Measurements from ENCODE around the gene ATXN1.

ATXN1 gene

GRCh38 chr6:16437095-16437494, 324.2 kb downstream of the ATXN1 start:
- DNase-seq (ENCODE audit: low read depth): peak; percentile 26

- DNase-seq (ENCODE audit: low read depth): peak; percentile 22
These were observed 324.7 kb downstream of the ATXN1 start for GRCh38 chr6:16436550-16436949.

- DNase-seq (ENCODE audit: low read depth): no peak
These were observed 326.4 kb downstream of the ATXN1 start for GRCh38 chr6:16434885-16435284.

- DNase-seq (ENCODE audit: low read depth): no peak
These were observed 327.8 kb downstream of the ATXN1 start for GRCh38 chr6:16433338-16433890.

GRCh38 chr6:16432075-16433032, 328.9 kb downstream of the ATXN1 start:
- DNase-seq (ENCODE audit: low read depth): no peak

GRCh38 chr6:16431106-16431505, 330.2 kb downstream of the ATXN1 start:
- DNase-seq (ENCODE audit: low read depth): no peak

GRCh38 chr6:16430391-16431089, 330.7 kb downstream of the ATXN1 start:
- DNase-seq (ENCODE audit: low read depth): no peak

- DNase-seq (ENCODE audit: low read depth): no peak
These were observed 331.6 kb downstream of the ATXN1 start for GRCh38 chr6:16429669-16430068.

- DNase-seq (ENCODE audit: low read depth): no peak
These were observed 334.1 kb downstream of the ATXN1 start for GRCh38 chr6:16427124-16427523.

GRCh38 chr6:16425881-16426615, 335.2 kb downstream of the ATXN1 start:
- no peak for DNase-seq (ENCODE audit: low read depth)

- no peak for DNase-seq (ENCODE audit: low read depth)
These were observed 339.7 kb downstream of the ATXN1 start for GRCh38 chr6:16421462-16421960.

- DNase-seq (ENCODE audit: low read depth): peak; percentile 52
These were observed 340.4 kb downstream of the ATXN1 start for GRCh38 chr6:16420715-16421461.

- DNase-seq (ENCODE audit: low read depth): no peak
These were observed 340.9 kb downstream of the ATXN1 start for GRCh38 chr6:16420337-16420714.

- DNase-seq (ENCODE audit: low read depth): no peak
These were observed 341.5 kb downstream of the ATXN1 start for GRCh38 chr6:16419636-16420336.

GRCh38 chr6:16418151-16418550, 343.1 kb downstream of the ATXN1 start:
- DNase-seq (ENCODE audit: low read depth): no peak

GRCh38 chr6:16415677-16416076, 345.6 kb downstream of the ATXN1 start:
- no peak for DNase-seq (ENCODE audit: low read depth)

- peak; percentile 8 for DNase-seq (ENCODE audit: low read depth)
These were observed 347.1 kb downstream of the ATXN1 start for GRCh38 chr6:16414205-16414604.

GRCh38 chr6:16413399-16413798, 347.9 kb downstream of the ATXN1 start:
- peak; percentile 32 for DNase-seq (ENCODE audit: low read depth)

GRCh38 chr6:16412982-16413381, 348.3 kb downstream of the ATXN1 start:
- no peak for DNase-seq (ENCODE audit: low read depth)

GRCh38 chr6:16412171-16412570, 349.1 kb downstream of the ATXN1 start:
- no peak for DNase-seq (ENCODE audit: low read depth)
